HG02610 (cell line): Measurements from ENCODE around the gene FAM136A.
A peak's percentile ranks its signal among the peaks of the same experiment; 100 is the strongest.
"Not testable (repeated sequence)": the region's sequence is repeated elsewhere in the genome, so short reads cannot be mapped to it uniquely, and the experiment has no call there.

Experiments used
- ATAC-seq: cut with Tn5 transposase; IDR thresholded peaks from one replicate; pipeline ENCODE4 v1.9.1; 2021; ENCODE audit warnings: mild to moderate bottlenecking, moderate library complexity; ENCODE audit not compliant: unreplicated experiment

Gene FAM136A

DNA sequence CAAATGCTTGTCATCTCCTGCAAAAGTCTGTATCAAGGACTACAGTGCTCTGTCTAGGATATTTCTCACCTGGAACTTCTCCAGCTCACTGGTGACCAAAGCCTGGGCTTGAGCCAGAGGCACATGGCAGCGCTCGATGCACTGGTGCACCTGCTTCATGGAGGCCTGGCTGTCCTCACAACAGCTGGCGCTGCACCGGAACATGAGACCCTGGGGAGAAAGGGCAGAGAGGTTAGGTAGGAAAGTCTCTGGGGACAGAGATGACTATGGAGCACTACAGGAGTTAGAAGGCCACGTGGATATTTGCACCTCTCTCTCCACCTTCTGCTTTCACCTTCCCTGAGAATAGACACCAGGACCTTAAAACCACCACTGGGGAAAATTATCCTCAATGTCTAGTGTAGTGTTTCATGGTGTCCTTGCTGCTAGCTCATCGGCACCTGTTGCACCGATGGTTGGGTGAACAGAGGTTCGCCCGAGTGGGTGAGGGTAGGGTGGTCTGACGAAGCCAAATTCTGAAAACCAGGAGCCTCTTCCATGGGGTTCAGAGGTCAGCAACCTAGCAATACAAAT, 1.0 kb downstream of the FAM136A start:
- ATAC-seq, result no peak

DNA sequence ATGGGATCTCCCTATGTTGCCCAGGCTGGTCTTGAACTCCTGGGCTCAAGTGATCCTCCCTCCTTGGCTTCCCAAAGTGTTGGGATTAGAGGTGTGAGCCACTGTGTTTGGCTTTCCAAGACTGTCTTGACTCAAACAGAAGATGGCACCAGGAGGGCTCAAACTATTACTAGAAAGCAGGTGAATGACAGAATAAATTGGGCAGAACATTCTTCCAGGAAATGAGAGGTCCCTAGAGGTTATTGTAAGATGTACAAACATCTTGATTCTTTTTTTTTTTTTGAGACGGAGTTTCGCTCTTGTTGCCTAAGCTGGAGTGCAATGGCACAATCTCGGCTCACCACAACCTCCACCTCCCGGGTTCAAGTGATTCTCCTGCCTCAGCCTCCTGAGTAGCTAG, 4.0 kb downstream of the FAM136A start:
- ATAC-seq, result not testable (repeated sequence)

DNA sequence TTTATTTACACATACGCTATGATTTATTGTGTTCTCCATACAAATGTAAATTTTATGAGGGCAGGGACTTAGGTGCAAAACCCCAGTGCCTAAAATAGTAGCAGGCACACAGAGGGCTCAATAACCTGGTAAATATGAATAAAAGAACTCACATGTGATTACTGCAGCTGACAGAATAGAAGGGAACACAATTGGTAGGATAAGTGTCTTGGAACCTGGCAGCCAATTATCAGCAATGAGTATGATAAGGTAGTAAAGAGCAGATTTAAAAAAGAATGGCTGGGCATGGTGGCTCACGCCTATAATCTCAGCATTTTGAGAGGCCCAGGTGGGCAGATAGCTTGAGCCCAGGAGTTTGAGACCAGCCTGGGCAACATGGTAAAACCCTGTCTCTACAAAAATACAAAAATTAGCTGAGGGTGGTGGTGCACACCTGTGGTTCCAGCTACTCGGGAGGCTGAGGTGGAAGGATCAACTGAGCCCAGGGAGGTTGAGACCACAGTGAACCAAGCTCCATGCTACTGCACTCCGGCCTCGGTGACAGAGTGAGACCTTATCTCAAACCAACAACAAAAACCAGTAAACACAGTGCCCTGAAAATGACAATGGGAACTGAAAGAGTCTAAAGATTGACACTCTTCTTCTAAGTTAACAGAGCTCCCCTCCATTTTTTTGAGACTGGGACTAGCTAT, 18.2 kb downstream of the FAM136A start:
- no peak for ATAC-seq

DNA sequence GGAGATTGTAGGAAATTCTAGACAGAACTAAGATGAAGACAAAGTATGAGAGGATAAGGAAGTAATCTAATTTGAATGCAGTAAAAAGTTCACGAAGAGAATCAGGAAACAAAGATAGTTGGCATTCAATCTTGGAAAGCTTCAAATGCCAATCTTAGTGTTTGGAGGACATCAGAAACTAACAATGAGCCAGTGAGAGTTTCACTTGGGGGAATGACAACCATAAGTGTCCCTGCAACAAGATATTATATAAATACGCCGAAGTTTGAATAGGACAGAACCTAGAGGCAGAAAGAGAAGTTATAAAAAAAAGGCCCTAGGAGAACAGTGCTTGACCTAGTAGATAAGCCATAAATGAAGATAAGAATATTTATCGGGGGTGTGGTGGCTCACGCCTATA, 19.4 kb downstream of the FAM136A start:
- ATAC-seq, result no peak

DNA sequence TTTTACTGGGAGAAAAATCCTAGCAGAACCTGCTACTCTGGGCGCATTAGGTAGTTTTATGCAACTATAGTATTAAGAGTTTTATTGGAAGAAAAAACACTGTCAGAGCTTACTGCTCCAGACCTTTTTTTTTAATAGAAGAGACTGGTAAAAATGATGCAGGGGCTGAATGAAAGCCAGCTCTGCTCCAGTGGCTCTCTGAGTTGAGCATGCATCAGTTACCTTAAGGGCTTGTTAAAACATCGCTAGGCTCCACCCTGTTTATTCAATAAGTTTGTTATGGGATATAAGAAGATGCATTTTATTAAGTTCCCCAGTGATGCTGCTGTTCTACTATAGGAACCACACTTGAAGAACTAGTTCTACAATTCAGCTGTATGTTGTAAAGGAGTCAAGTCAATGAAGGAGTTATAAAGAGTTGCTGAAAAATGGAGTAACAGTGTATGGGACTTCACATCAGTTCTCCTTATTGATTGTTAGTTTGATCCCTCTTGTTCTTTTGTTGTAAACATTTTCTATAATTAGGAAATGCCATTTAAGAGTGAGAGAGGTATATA, 21.5 kb downstream of the FAM136A start:
- no peak for ATAC-seq

DNA sequence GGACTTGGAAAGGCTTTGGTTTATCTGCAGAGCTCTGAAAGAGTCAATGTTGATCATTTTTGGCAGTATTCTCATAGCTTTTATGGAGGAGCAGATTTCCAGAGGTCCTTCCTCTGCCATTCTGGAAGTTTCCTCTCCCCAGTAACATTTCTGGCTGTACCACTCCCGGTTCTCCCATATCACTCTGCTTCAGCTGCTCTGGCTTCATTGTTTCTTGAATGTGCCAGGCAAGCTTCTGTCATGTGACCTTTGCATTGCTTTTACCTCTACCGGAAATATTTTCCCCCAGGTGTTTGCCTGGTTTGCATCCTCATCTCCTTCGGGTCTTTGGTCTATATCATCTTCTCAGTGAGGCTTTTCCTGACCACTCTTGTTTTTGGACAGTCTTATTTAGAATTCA, 31.5 kb downstream of the FAM136A start:
- ATAC-seq, result no peak

DNA sequence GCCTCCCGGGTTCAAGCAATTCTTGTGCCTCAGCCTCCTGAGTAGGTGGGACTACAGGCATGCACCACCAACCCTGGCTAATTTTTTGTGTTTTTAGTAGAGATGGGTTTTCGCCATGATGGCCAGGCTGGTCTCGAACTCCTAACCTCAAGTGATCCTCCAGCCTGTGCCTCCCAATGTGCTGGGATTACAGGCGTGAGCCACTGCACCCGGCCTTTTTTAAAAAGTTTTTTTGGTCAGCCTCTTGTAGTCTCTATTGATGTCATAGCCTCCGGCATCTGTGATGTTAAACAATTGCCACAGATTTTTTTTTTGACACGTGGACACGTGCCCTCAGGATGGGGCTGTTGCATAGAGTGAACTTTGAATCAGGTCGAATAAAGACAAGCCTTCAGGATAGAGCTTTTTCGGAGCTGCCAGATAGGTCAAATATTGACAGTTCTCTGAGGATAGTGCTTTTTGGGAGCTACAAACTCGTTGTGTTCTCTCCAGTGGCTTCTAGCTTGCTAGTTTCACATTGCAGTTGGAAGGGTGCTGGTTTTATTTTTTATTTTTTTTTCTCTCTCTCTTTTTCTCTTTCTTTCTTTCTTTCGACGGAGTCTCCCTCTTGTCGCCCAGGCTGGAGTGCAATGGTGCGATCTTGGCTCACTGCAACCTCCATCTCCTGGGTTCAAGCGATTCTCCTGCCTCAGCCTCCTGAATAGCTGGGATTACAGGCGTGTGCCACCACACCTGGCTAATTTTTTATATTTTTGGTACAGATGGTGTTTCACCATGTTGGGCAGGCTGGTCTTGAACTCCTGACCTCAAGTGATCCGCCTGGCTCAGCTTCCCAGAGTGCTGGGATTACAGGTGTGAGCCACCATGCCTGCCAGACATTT, 32.2 kb downstream of the FAM136A start:
- not testable (repeated sequence) for ATAC-seq

DNA sequence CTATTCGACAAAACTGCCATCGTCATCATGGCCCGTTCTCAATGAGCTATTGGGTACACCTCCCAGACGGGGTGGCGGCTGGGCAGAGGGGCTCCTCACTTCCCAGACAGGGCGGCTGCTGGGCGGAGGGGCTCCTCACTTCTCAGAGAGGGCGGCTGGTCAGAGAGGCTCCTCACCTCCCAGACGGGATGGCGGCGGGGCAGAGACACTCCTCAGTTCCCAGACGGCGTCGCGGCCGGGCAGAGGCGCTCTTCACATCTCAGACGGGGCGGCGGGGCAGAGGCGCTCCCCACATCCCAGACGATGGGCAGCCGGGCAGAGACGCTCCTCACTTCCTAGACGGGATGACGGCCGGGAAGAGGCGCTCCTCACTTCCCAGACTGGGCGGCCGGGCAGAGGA, 34.9 kb downstream of the FAM136A start:
- not testable (repeated sequence) for ATAC-seq

DNA sequence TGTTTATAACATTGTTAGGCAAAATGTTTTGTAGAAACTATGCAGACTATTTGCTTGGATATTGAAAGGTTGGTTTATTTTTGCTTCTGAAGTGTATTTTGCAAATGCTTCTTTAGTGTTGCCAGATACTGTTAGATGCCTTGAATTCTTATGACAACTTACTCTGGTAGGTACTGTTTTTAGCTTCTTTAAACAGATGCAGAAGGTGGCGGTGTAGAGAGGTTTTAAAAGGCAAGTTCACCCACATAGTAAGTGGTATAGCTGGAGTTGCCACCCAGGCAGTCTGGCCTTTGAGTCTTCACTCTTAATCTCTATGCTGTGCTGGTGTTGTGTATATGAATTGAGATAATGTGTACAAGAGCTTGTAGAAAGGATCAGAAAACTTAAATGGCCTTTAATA, 40.4 kb downstream of the FAM136A start:
- ATAC-seq, result no peak

DNA sequence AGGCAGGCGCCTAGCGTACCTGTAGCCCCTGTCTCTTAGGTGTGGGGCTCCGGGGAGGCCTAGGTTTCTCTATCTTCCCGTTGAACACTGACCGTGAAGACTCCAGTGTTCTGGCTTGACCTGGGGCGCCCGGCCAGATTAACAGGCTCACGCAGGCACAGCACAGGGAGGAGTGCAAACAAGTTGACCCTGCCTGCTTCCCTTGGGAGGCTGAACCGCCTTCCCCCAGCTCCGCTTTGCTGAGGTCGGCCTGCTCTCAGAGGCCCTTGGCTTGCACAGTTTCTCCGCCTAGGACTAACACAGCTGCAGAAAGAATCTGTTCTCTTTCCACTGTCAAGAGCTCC, 43.4 kb downstream of the FAM136A start:
- ATAC-seq, result no peak

DNA sequence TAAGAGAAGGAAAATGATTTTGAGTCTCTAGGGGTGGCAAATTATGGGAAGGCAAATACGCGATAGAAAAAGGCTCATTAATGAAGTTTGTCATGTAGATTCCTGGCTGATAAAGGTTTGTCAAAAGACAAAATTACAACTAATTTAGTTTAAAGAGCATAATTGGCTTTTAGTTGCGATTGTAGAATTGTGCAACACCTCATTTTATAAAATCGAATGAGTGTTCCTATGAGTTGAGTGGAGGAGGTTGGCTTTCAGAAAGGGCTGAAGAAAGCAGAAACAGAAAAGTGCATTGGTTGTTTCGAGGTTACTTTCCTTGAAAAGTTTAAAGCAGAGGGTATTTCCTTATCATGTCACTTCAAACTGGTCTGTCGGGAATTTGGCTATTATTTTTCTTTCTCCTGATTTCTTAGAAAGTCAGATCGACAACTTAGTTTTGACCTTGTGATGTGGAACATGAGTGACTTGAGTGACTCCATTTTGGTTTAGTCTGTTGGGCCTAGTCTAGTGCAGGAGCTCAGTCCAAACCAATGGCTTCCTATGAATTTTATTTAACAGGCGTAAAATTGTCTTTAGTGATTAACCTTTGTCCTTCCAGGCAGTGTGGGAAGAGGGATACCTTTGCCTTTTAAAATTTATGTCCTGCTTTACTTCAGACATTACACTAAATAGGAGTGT, 46.1 kb downstream of the FAM136A start:
- no peak for ATAC-seq

DNA sequence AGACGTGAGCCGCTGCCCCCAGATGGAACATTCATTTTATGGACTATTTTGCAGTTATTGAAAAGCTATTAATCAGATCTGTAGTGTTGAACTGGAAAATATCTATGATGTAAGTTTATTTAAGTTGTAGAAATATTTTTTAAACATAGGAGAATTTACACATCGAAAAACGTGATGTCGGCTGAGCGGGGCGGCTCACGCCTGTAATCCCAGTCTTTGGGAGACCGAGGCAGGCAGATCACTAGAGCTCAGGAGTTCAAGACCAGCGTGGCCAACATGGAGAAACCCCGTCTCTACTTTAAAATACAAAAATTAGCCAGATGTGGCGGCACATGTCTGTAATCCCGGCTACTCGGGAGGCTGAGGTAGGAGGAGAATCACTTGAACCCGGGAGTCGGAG, 51.4 kb downstream of the FAM136A start:
- ATAC-seq, result no peak

DNA sequence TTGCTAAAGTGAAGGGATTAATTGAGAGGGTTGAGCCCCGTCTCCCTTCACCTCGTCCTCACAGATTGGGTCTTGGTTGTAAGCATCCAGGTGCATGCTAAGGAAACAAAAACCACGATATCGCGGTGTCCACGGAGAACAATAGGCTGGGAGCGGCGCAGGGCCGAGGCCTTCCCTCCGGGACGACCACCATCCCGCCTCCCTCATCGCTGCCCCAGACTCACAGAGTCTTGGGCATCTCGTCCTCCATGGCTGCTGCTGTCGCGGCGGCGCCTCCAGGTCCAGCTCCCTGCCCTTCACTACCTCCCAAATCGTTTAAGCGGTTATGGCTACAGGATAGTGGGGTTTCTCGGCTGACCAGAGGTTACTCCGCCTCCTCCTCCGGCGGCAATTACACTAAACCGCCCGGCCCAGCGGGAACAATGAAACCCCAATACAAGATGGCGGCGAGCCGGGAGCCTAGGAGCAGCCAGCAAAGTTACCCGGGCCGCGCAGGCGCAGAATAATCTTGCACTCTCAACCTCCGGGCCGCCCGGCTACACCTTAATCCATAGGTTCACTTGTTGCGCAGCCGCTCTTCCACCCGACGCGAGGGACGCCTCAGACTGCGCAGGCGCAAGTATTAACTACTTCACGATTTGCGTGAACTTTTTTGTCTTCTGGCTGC, 53.6 kb downstream of the FAM136A start, which contains the start of gene TIA1:
Gene TIA1 (minus strand): TSS at position 448 of the 667 bp plus-strand sequence. CDS start 198 bp downstream, at position 250.
- peak; percentile 92 for ATAC-seq

DNA sequence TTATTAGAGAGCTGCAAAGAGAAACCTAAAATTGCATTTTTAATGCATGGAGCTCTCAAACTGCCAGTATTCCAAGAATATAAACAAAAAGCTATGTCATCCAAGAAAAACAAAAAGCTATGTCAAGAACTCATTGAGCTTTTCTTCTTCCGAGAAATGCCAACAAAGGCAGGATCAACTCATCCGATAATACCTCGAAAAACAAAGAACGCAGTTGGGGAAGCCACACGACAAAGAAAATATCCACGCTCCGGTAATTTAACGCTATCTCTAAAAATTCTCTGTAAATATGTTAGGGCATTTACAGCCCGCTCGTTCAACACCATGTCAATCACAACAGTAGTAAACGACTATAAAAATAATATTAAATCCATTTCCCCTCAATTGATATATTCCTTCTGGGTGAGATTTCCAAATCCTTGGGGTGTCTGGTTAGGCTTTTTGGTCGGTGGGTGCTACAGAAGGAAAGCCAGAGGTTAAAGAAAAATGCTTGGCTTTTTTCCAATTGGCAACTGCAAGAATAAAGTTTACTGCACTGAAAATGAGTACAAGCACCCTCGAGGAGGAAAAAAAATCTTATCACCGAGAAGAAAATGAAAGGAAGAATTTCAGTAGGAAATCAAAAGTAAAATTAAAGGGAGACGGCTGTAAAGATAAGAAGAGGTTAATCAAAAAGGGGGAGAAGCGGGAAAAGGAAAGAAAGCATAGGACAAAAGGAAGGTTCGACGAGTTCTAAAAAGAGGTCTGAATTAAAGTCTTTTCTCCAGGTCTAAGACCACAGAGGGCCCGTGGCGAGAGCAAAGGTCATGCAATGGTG, 54.3 kb downstream of the FAM136A start:
- no peak for ATAC-seq
